ENCODE measurements around the gene ZC3H11A.

ZC3H11A gene

DNA sequence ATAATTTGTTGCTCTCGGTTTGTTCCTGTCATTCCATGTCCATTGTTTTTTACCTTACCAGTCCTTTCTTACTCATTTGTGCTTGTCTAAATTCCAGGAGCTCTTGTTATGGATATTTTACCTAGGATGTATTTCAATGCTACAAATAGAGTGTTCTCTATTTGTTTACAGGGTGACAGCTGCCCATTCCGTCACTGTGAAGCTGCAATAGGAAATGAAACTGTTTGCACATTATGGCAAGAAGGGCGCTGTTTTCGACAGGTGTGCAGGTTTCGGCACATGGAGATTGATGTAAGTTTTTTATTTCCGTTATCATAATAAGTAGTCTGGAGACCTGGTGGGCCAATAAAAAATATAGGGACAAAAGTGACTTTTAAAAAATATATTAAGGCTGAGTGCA is 23.0 kb downstream of the ZC3H11A start:
- Histone ChIP-seq H3K79me2 (ENCODE audit: insufficient read depth, low read depth) (peaks cover 29% of the 10 kb centered on the region; the same call in 1 of the 2 replicates), H2AFZ (ENCODE audit: low read depth) (no peak overlapping the region), H3K4me2 (no peak overlapping the region), H3K36me3 (ENCODE audit: insufficient read depth) (peaks cover 22% of the 10 kb centered on the region; the same call in 1 of the 2 replicates), H3K9ac (no peak overlapping the region), H3K4me3 (IDR thresholded peaks at IDR 0.05; ENCODE audit: insufficient read depth, low read depth, low read length) (no peak overlapping the region), H4K20me1 (ENCODE audit: insufficient read depth) (no peaks in the 10 kb centered on the region), H3K4me1 (ENCODE audit: low read depth, poor library complexity, severe bottlenecking) (no peaks in the 10 kb centered on the region), H3K27me3 (ENCODE audit: insufficient read depth, low read depth) (no peaks in the 10 kb centered on the region), H3K27ac (no peak overlapping the region)
- TF ChIP-seq, protein P1, sequence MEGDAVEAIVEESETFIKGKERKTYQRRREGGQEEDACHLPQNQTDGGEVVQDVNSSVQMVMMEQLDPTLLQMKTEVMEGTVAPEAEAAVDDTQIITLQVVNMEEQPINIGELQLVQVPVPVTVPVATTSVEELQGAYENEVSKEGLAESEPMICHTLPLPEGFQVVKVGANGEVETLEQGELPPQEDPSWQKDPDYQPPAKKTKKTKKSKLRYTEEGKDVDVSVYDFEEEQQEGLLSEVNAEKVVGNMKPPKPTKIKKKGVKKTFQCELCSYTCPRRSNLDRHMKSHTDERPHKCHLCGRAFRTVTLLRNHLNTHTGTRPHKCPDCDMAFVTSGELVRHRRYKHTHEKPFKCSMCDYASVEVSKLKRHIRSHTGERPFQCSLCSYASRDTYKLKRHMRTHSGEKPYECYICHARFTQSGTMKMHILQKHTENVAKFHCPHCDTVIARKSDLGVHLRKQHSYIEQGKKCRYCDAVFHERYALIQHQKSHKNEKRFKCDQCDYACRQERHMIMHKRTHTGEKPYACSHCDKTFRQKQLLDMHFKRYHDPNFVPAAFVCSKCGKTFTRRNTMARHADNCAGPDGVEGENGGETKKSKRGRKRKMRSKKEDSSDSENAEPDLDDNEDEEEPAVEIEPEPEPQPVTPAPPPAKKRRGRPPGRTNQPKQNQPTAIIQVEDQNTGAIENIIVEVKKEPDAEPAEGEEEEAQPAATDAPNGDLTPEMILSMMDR (conservative IDR thresholded peaks at IDR 0.05; ENCODE audit: low read depth, low read length), result no peak

DNA sequence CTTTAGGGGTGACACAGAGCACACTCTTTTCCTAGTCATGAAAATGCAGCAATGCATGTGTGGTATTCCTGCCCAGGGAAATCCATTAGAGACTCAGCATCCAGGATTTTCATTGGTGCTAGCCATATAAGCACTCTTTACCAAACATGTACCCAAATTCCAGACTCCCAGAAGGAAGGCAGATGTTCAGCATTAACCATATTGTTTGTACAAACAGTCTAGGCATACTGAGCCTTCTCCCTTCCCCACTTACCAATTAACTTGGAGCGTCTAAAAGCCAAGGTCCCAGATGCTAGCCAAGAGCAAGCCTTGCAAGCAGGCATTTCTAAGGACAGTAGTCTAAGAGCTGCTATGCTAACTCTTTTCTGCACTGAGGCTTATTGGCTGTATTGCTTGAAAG is 27.9 kb downstream of the ZC3H11A start:
- Histone ChIP-seq H4K20me1 (ENCODE audit: insufficient read depth) (no peaks in the 10 kb centered on the region), H3K4me2 (no peak overlapping the region), H3K27me3 (ENCODE audit: insufficient read depth, low read depth) (no peaks in the 10 kb centered on the region), H2AFZ (ENCODE audit: low read depth) (no peak overlapping the region), H3K9ac (no peak overlapping the region), H3K36me3 (ENCODE audit: insufficient read depth) (peaks cover 16% of the 10 kb centered on the region; the same call in 1 of the 2 replicates), H3K79me2 (ENCODE audit: insufficient read depth, low read depth) (peaks cover 22% of the 10 kb centered on the region; the same call in 1 of the 2 replicates), H3K4me1 (ENCODE audit: low read depth, poor library complexity, severe bottlenecking) (no peaks in the 10 kb centered on the region), H3K4me3 (IDR thresholded peaks at IDR 0.05; ENCODE audit: insufficient read depth, low read depth, low read length) (no peak overlapping the region), H3K27ac (no peak overlapping the region)
- TF ChIP-seq, protein P1 (conservative IDR thresholded peaks at IDR 0.05; ENCODE audit: low read depth, low read length), result no peak

DNA sequence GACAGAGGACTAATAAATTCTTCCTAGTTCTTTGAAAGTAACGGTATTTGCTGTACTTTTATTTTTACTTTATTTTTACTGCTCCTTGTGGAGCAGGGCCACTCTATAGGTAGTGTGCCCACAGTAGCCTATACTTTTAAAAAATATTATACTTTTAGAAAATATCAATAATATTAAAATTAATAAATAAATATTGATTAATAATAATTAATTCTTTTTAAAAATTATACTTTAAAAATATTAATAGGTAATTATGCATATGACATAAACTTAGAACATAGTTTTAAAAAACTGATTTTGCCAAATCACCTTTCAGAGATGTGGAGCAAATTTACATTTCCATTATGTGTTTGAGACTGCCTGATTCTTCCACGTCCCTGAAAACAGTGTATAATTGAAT is 30.8 kb downstream of the ZC3H11A start:
- Histone ChIP-seq H3K4me3 (IDR thresholded peaks at IDR 0.05; ENCODE audit: insufficient read depth, low read depth, low read length) (no peak overlapping the region), H2AFZ (ENCODE audit: low read depth) (no peak overlapping the region), H3K36me3 (ENCODE audit: insufficient read depth) (peaks cover 11% of the 10 kb centered on the region; the same call in 1 of the 2 replicates), H3K27ac (no peak overlapping the region), H3K27me3 (ENCODE audit: insufficient read depth, low read depth) (no peaks in the 10 kb centered on the region), H3K4me2 (no peak overlapping the region), H4K20me1 (ENCODE audit: insufficient read depth) (no peaks in the 10 kb centered on the region), H3K4me1 (ENCODE audit: low read depth, poor library complexity, severe bottlenecking) (no peaks in the 10 kb centered on the region), H3K9ac (no peak overlapping the region), H3K79me2 (ENCODE audit: insufficient read depth, low read depth) (peaks cover 10% of the 10 kb centered on the region; the same call in 1 of the 2 replicates)
- TF ChIP-seq, protein P1 (conservative IDR thresholded peaks at IDR 0.05; ENCODE audit: low read depth, low read length), result no peak

DNA sequence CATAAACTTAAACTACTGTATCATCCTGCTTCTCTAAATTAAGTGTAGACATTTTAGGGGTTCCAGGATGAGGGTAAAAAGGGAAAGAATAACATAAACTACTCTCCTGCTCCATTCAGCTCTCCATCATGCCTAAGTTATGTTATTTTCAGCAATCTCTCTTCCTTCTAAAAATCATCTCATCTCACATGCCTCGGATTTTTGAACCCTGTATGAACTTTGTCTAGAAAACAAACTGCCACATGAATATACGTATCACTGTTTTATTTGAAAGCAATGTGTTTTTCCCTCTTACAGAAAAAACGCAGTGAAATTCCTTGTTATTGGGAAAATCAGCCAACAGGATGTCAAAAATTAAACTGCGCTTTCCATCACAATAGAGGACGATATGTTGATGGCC is 32.6 kb downstream of the ZC3H11A start:
- Histone ChIP-seq H4K20me1 (ENCODE audit: insufficient read depth) (no peaks in the 10 kb centered on the region), H3K4me1 (ENCODE audit: low read depth, poor library complexity, severe bottlenecking) (no peaks in the 10 kb centered on the region), H2AFZ (ENCODE audit: low read depth) (no peak overlapping the region), H3K4me3 (IDR thresholded peaks at IDR 0.05; ENCODE audit: insufficient read depth, low read depth, low read length) (no peak overlapping the region), H3K9ac (no peak overlapping the region), H3K36me3 (ENCODE audit: insufficient read depth) (peaks cover 13% of the 10 kb centered on the region; the same call in 1 of the 2 replicates), H3K79me2 (ENCODE audit: insufficient read depth, low read depth) (peaks cover 5% of the 10 kb centered on the region; the same call in 1 of the 2 replicates), H3K27me3 (ENCODE audit: insufficient read depth, low read depth) (no peaks in the 10 kb centered on the region), H3K27ac (no peak overlapping the region), H3K4me2 (no peak overlapping the region)
- TF ChIP-seq, protein P1 (conservative IDR thresholded peaks at IDR 0.05; ENCODE audit: low read depth, low read length), result no peak
